Measurements from ENCODE around the gene SEC14L2. TPM values are rescaled to one million over a fixed set of nuclear protein-coding genes. Genes with fewer than 3 reads are reported as not detected.

The SEC14L2 gene
- total RNA-seq, 1 experiment from 2014 or later, result 3.4 TPM

DNA sequence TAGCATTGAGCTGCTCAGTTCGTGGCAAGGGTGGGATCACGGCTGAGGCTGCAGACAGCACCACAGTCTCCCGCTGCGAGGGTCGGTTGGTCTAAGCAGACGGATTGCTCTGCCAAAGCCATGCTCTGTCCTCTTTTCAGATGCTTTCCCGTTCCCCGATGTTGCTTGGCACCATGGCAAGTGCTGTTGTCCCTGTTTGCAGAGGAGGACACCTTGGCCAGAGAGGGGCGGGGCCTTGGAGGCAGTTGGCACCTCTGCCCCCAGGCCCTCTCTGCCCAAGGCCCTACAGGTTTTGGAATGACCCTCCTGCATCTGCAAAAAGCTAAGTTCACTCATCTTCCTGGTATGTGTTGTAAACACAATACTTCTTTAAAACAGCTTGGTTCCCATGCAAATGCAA lies 28.4 kb upstream of the SEC14L2 start:
- Histone ChIP-seq H3K27me3 (no peaks in the 10 kb centered on the region), H3K36me3 (no peaks in the 10 kb centered on the region), H3K27ac (no peak overlapping the region), H3K9me3 (replicated peaks) (no peaks in the 10 kb centered on the region), H3K4me1 (peaks cover 9% of the 10 kb centered on the region; the same call in 1 of the 2 replicates), H3K4me3 (no peak overlapping the region)
- no peak for DNase-seq

DNA sequence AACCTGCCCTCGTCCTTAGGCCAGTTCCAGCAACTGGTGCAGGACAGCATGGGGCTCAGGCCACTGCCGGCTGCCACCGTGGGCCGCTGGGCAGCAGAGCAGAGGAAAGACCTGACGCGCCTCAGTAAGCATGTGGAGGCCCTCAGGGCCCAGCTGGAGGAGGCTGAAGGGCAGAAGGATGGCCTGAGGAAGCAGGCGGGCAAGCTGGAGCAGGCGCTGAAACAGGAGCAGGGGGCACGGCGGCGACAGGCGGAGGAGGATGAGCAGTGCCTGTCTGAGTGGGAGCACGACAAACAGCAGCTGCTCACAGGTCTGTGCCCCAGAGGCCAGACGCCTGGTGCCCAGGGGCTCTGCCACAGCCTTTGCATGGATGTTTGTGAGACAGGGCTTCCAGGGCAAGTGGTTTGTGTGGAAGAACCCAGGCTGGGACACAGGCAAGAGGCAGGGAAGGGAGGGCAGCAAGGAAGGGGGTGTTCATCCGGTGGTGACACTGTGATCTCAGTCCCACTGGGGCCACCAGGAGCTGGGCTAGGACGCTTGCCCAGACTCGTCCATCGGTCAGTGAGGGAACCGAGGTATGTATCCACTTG lies 26.1 kb upstream of the SEC14L2 start:
- Histone ChIP-seq H3K27me3 (no peaks in the 10 kb centered on the region), H3K27ac (no peak overlapping the region), H3K9me3 (replicated peaks) (no peaks in the 10 kb centered on the region), H3K4me3 (no peak overlapping the region), H3K4me1 (peaks cover 9% of the 10 kb centered on the region; the same call in 1 of the 2 replicates), H3K36me3 (no peaks in the 10 kb centered on the region)
- DNase-seq, result peak; percentile 40 to 42

DNA sequence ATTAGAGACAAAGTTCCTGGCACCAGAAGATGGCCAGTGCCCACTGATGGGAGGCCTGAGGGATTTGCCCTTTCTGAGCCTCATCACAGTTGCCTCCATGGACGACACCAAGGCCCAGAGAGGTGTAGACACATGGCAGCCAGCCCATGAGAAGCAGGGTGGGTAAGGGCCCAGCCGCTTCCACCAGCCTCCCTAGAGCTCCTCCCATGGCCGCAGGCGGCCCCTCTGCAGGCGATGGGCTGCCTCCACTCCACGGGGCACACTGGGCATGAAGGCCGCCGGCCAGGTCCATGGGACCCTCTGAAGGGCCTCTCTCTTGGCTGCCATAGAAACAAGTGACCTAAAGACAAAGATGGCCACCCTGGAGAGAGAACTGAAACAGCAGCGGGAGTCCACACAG lies 25.5 kb upstream of the SEC14L2 start:
- Histone ChIP-seq H3K4me1 (peaks cover 9% of the 10 kb centered on the region; the same call in 1 of the 2 replicates), H3K4me3 (no peak overlapping the region), H3K36me3 (no peaks in the 10 kb centered on the region), H3K9me3 (replicated peaks) (no peaks in the 10 kb centered on the region), H3K27ac (no peak overlapping the region), H3K27me3 (no peaks in the 10 kb centered on the region)
- no peak for DNase-seq

DNA sequence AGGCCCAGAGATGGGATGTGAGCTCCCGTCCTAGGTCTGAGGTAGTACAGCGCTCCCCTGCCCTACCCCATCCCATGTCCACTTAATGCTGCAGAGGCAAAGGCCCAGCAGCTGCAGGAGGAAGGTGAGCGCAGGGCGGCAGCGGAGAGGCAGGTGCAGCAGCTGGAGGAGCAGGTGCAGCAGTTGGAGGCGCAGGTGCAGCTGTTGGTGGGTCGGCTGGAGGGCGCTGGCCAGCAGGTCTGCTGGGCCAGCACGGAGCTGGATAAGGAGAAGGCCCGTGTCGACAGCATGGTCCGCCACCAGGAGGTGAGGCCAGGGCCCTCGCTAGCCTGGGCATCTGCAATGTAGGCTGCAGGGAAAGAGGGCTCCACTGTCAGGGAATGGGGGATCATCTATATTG lies 24.8 kb upstream of the SEC14L2 start:
- no peaks in the 10 kb centered on the region for H3K36me3 ChIP-seq
- H3K4me3 ChIP-seq, result no peak overlapping the region
- no peak for DNase-seq
- H3K4me1 ChIP-seq, result peaks cover 9% of the 10 kb centered on the region; the same call in 1 of the 2 replicates
- H3K9me3 ChIP-seq (replicated peaks), result no peaks in the 10 kb centered on the region
- H3K27ac ChIP-seq, result no peak overlapping the region
- no peaks in the 10 kb centered on the region for H3K27me3 ChIP-seq

DNA sequence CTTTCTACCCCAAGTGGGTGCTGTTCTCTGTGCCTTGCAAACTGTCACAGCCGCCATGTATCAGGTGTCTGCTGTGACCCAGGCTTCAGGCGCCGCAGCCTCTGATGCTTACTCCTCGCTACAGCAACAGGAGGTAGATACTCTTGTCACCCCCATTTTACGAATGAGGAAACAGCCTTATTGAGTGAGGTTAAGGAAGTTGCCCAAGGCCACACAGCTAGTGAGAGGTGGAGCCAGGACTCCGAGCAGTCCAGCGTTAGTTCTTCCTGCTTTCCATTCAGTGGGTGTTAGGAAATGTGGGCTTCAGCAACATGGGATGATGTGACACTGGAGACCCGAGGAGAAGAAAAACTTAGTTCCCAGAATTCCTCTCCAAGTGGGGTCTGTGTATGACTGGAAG lies 23.9 kb upstream of the SEC14L2 start:
- no peaks in the 10 kb centered on the region for H3K9me3 ChIP-seq (replicated peaks)
- no peak overlapping the region for H3K4me3 ChIP-seq
- no peaks in the 10 kb centered on the region for H3K27me3 ChIP-seq
- H3K27ac ChIP-seq, result no peak overlapping the region
- peaks cover 9% of the 10 kb centered on the region; the same call in 1 of the 2 replicates for H3K4me1 ChIP-seq
- no peak for DNase-seq
- H3K36me3 ChIP-seq, result no peaks in the 10 kb centered on the region

DNA sequence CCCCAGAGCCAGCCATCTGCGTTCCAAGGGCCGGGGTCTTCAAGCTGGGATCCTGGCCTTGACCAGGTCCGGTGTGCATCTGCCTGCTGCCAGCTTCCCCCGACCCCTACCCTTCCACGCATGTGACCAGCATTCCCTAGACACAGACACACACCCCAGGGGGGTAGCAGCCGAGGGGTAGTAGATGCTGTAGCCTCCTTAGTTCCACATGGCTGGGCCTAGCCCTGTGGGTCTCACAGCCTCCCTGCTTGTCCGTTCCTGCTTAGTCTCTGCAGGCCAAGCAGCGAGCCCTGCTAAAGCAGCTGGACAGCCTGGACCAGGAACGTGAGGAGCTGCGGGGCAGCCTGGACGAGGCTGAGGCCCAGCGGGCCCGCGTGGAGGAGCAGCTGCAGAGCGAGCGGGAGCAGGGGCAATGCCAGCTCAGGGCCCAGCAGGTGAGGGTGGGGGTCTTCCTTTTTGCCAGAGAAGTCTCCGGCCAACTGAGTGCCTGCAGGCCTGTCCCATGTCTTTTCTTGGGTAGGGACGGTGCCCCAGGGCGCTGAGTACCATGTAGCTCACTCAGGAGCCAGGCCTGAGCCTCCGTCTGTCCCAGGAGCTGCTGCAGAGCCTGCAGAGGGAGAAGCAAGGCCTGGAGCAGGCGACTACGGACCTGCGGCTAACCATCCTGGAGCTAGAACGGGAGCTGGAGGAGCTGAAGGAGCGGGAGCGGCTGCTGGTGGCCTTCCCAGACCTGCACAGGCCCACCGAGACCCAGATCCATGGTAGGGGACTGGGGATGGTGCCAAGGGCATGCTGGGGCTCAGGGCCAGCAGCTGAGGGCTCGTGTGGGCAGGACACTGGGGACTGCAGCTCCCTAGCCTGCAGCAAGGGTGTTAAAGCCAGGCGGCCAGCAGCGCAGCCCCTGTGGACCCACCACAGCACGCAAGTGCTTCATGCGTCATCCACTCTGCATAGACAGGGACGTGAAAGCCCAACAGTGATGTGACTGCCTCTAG lies 23.2 kb upstream of the SEC14L2 start:
- no peak for DNase-seq
- Histone ChIP-seq H3K27ac (no peak overlapping the region), H3K9me3 (replicated peaks) (no peaks in the 10 kb centered on the region), H3K36me3 (no peaks in the 10 kb centered on the region), H3K4me1 (peaks cover 9% of the 10 kb centered on the region; the same call in 1 of the 2 replicates), H3K4me3 (no peak overlapping the region), H3K27me3 (no peaks in the 10 kb centered on the region)

DNA sequence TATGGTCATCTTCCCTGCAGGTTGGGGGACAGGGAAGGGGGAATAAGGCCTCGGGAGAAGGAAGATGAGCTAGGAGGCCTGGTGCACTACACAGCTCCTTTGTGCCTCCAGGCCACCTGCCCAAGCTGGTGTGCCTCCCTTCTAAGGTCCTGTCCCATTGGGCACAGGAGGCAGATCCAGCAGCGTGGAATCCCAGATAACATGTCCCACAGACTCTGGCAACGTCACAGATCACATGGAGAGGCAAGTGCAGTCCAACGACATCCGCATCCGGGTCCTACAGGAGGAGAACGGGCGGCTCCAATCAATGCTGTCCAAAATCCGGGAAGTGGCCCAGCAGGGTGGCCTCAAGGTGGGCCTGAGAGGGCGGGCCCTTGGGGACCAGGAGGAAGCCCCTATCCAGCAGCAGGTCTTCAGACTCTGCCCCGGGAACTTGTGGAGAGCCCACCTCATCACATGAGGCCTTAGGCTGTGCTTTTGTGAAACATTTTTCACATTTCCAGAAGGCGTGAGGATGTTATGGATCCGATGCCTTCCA lies 21.4 kb upstream of the SEC14L2 start:
- peaks cover 9% of the 10 kb centered on the region; the same call in 1 of the 2 replicates for H3K4me1 ChIP-seq
- no peaks in the 10 kb centered on the region for H3K27me3 ChIP-seq
- DNase-seq, result no peak
- H3K9me3 ChIP-seq (replicated peaks), result no peaks in the 10 kb centered on the region
- H3K4me3 ChIP-seq, result no peak overlapping the region
- no peak overlapping the region for H3K27ac ChIP-seq
- H3K36me3 ChIP-seq, result no peaks in the 10 kb centered on the region

DNA sequence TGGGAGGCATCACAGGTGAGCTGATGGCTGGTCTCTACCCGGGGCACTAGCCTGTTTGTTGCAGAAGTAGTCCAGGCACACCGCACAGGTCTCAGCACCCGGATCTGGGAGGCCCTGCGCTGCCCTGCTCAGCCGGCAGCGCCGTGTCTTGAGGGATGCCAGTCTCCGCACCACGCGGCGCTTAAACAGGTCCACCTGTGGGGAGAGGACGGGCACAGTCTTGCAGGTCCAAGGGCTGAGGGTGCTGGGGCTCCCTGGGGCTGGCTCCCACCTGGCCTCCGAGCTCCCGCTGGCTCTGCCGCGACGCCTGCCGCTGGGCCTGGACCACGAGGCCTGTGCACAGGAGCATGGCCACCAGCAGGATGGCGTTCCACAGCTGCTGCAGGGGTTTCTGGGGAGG lies 16.8 kb upstream of the SEC14L2 start:
- H3K27ac ChIP-seq, result no peak overlapping the region
- H3K4me3 ChIP-seq, result no peak overlapping the region
- no peaks in the 10 kb centered on the region for H3K4me1 ChIP-seq
- no peak for DNase-seq
- no peaks in the 10 kb centered on the region for H3K36me3 ChIP-seq
- no peaks in the 10 kb centered on the region for H3K27me3 ChIP-seq
- H3K9me3 ChIP-seq (replicated peaks), result no peaks in the 10 kb centered on the region

DNA sequence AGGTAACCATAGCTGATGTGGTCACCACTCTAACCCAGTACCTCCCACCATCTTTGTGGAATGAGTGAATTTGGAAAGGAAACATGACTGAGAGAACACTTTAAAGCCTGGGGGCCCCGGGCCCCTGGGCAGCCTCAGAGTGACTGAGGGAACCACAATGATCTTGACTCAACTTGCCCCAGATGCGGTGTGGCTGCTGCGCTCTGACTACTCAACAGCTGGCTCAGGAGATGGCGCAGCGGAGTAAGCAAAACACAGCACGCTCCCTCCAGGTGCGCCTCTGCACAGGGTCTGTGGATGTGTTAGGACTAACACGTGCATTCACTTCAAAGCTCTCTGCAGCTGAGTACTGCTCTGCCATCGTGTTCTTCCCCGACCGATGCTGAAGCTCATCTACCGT lies 15.6 kb upstream of the SEC14L2 start:
- no peaks in the 10 kb centered on the region for H3K27me3 ChIP-seq
- no peak overlapping the region for H3K4me3 ChIP-seq
- no peak overlapping the region for H3K27ac ChIP-seq
- no peaks in the 10 kb centered on the region for H3K9me3 ChIP-seq (replicated peaks)
- no peak for DNase-seq
- H3K4me1 ChIP-seq, result no peaks in the 10 kb centered on the region
- H3K36me3 ChIP-seq, result no peaks in the 10 kb centered on the region

DNA sequence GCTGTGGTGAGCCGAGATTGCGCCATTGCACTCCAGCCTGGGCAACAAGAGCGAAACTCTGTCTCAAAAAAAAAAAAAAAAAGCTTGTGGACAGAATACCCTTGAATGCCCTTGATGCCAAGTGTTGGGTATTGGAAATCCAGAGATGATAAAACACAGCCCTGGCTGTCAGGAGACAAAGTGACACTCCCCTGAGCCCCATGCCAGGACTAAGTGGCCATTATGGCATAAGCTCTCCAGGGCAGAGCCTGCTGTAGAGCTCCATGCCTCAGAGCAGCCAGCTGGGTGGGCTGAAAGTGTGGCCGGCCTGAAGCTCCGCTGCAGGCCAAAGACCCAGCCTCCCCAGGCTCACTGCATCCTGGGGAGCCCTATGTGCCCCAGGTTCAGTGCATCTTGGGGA lies 14.5 kb upstream of the SEC14L2 start:
- H3K36me3 ChIP-seq, result no peaks in the 10 kb centered on the region
- no peak for DNase-seq
- H3K9me3 ChIP-seq (replicated peaks), result no peaks in the 10 kb centered on the region
- H3K27ac ChIP-seq, result no peak overlapping the region
- H3K4me1 ChIP-seq, result no peaks in the 10 kb centered on the region
- H3K27me3 ChIP-seq, result no peaks in the 10 kb centered on the region
- H3K4me3 ChIP-seq, result no peak overlapping the region

DNA sequence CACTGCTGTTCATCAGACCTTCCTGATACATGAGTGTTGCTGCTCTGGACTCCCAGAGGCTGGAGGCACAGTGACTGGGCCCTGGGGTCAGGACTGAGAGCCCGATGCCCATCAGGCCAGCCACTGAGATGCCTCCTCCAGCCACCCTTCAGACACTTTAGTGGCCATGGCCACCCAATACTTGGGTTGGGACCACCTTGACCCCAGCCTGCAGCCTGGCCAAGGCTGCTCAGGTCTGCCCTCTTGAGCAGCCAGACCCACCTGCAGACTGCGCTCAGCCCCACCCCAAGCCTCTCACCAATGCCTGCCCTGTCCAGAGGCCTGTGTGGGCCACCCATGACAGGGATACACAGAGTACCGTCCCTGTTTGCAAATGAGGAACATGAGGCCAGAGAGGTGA lies 13.8 kb upstream of the SEC14L2 start:
- Histone ChIP-seq H3K27ac (no peak overlapping the region), H3K4me3 (no peak overlapping the region), H3K4me1 (no peaks in the 10 kb centered on the region), H3K36me3 (no peaks in the 10 kb centered on the region), H3K27me3 (no peaks in the 10 kb centered on the region), H3K9me3 (replicated peaks) (no peaks in the 10 kb centered on the region)
- no peak for DNase-seq

DNA sequence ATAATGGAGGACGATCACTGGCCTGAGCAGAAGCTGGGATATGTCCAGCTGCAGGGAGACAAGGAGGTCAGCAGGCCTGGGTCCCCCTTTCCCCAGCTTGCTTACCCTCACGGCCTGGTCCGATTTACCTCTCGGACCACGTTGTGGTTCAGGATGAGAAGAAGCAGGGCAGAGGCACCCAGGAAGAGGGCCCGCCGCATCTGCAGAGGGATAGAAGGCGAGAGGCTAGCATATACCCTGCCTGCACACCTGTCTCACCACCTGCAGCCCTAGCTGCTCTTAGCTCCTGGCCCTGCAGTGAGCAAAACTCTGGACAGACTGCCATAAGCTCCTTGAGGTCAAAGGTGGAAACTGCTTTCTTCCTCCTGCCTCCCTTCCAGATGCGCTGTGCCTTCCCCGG lies 10.9 kb upstream of the SEC14L2 start:
- H3K4me3 ChIP-seq, result no peak overlapping the region

DNA sequence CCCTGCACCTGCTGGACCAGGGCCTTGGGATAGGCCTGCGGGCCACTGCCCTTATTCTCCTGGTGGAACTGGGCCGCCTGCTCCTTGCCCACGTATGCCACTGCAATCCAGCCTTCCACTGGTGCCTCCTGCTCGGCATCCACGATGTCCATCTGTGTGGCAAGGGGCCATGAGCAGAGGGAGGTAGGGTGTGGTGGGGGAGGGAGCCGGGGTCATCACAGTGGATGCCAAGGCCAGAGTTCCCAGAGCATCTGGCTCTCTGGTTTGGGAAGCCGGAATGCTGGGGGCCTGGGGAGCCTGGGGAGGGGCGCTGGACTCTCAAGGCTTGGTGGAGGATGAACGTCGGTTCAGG lies 10.2 kb upstream of the SEC14L2 start:
- DNase-seq, result no peak
- Histone ChIP-seq H3K4me3 (peak overlapping the region; percentile 62), H3K9me3 (replicated peaks) (0 out of 2 replicates have a peak, but pooled peaks cover 3% of the 10 kb centered on the region), H3K36me3 (no peaks in the 10 kb centered on the region), H3K27me3 (no peaks in the 10 kb centered on the region), H3K27ac (no peak overlapping the region; the same call in 1 of the 2 replicates), H3K4me1 (no peaks in the 10 kb centered on the region)

More for the DNA sequence above, 10.9 kb upstream of the SEC14L2 start:
- no peaks in the 10 kb centered on the region for H3K4me1 ChIP-seq
- no peaks in the 10 kb centered on the region for H3K27me3 ChIP-seq
- no peak overlapping the region for H3K27ac ChIP-seq
- no peaks in the 10 kb centered on the region for H3K36me3 ChIP-seq
- no peak for DNase-seq
- H3K9me3 ChIP-seq (replicated peaks), result 0 out of 2 replicates have a peak, but pooled peaks cover 3% of the 10 kb centered on the region

DNA sequence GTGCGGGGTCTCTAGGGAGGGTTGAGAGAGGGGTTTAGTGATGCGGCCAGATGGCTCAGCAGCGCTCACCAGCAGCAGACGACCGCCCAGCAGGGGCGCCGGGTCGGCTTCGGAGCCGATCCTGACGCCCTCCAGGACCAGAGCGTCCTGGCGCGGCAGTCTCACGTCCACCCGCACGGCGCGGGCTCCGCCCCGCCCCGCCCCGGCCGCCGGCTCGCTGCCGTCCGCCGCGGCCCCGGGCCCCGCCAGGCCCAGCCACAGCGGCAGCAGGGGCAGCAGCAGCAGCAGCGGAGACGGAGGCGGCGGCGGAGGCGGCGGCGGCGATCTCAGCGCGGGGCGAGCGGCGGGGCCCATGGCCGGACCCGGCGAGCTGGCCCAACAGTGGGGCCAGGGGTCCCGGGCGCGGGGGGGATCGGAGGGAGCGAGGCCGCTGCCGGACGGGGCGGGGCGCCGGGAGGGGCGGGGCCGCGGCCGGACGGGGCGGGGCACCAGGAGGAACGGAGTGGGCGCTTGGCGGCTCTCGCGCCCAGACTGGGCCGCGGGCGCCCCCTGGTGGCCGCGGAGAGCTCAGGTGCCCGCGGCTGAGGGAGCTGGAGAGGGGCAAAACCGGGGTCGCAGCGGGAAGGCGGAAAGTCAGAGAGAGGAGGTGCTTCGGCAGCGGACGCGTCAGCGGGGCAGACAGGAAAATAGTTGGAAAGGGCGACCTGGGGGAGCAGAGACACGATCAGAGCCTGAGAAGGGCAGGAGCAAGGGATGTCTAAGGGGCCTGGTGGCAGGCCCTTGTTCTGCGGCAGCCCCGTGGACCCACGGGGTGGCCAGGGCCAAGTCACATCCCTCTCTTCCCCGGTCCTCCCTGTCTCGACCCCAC lies 9.6 kb upstream of the SEC14L2 start, which contains the start of gene RNF215:
TSS of gene RNF215 (minus strand) at position 452 of the 868 bp plus-strand sequence. CDS start at position 354, 98 bp downstream.
- DNase-seq, result peak; percentile 70 to 84
- no peak within 1 kb of the TSS; the same call in 1 of the 2 replicates for H3K27ac ChIP-seq

More for the DNA sequence above, 9.6 kb upstream of the SEC14L2 start, which contains the start of gene RNF215:
- no peaks in the 10 kb centered on the region for H3K27me3 ChIP-seq
- 0 out of 2 replicates have a peak, but pooled peaks cover 3% of the 10 kb centered on the region for H3K9me3 ChIP-seq (replicated peaks)
- peaks cover 1% of the 10 kb centered on the region; the same call in 1 of the 2 replicates for H3K4me1 ChIP-seq
- H3K4me3 ChIP-seq, result peak within 1 kb of the TSS; percentile 62
- H3K36me3 ChIP-seq, result no peaks in the 10 kb centered on the region

Data from SJCRH30 (cell line).